ENCODE results near the gene DVL3.
"Not testable (repeated sequence)": the region's sequence is repeated elsewhere in the genome, so short reads cannot be mapped to it uniquely, and the experiment has no call there.

Gene DVL3

DNA sequence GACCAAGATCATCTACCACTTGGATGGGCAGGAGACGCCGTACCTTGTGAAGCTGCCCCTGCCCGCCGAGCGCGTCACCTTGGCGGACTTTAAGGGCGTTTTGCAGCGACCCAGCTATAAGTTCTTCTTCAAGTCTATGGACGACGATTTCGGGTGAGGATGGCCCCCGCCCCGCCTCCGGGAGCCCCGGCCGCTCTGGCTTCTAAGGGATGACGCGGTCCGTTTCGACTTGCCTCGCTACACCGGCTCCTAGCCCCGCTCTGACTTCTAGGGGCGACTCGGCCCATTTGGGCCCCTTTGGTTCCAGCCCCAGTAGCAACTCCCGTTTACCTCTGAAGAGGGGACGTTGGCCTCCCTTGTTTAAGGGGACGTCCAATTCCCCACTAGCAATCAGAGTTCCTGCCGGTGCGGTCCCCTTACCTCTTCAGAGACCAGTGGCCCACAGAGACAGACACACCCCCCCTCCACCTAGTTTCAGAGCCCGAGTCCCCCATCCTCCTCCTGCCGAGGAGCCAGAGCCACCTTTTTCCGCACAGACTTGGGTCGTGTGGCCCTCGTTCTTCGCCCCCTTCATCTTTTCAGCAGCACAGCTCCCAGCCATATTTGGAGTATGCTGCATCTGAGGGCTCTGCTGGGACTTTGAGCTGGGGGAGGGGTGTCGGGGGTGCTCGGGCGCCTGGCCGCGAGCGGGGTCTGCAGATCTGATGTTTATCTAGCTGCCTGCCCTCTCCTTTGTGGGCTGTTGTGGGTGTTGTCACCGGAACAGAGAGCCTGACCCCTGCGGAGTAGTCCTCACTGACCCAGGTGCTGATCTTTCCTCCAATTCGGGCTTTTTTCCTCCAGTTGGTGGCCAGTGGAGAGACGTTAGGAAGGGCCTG is 706 bp downstream of the DVL3 start:
- DNase-seq (ENCODE audit: low spot score), result no peak

GRCh38 chr3:184156522-184156955 is 1.4 kb downstream of the DVL3 start:
- peak; percentile 50 for DNase-seq (ENCODE audit: low spot score)

- DNase-seq (ENCODE audit: low spot score), result no peak
Observed at GRCh38 chr3:184157206-184157605, 2.0 kb downstream of the DVL3 start.

DNA sequence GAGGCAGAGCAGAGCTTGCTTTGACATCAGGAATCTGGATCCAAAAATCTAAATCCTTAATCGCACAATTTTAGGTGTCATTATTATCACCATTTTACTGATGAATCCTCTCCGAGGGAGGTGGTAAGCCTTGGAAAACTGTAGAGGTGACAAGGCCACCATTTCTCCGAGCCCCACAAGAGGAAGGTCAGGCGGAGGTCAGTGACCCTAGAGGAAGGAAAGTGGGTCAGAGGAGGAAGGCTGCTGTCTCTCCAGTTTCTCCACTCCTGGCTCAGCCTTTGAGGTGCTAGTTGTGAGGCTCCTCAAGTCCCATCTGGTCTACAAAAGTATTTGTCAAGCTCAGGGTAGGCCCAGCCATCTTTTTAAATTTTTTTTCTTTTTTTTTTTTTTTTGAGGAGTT is 3.2 kb downstream of the DVL3 start:
- DNase-seq (ENCODE audit: low spot score), result no peak

GRCh38 chr3:184160456-184160855 is 5.3 kb downstream of the DVL3 start:
- no peak for DNase-seq (ENCODE audit: low spot score)

- not testable (repeated sequence) for DNase-seq (ENCODE audit: low spot score)
Observed at GRCh38 chr3:184162571-184163070, 7.4 kb downstream of the DVL3 start.

GRCh38 chr3:184164648-184165330 is 9.6 kb downstream of the DVL3 start:
- no peak for DNase-seq (ENCODE audit: low spot score)

GRCh38 chr3:184165543-184165942 is 10.4 kb downstream of the DVL3 start:
- DNase-seq (ENCODE audit: low spot score), result no peak

GRCh38 chr3:184166671-184167070 is 11.5 kb downstream of the DVL3 start:
- no peak for DNase-seq (ENCODE audit: low spot score)

DNA sequence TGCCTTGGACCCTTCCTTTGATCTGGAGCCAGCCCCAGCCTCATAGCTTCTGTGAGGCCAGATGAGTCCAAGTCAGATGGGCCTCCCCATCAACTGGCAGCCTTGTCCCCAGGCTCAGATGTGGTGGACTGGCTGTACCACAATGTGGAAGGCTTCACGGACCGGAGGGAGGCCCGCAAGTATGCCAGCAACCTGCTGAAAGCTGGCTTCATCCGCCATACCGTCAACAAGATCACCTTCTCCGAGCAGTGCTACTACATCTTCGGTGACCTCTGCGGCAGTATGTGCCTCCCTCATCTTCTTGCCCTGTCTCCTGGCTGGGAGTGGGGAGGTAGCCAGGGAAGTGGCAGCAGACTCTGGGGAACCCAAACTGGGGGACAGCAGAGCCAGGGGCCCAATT is 12.6 kb downstream of the DVL3 start:
- no peak for DNase-seq (ENCODE audit: low spot score)

DNA sequence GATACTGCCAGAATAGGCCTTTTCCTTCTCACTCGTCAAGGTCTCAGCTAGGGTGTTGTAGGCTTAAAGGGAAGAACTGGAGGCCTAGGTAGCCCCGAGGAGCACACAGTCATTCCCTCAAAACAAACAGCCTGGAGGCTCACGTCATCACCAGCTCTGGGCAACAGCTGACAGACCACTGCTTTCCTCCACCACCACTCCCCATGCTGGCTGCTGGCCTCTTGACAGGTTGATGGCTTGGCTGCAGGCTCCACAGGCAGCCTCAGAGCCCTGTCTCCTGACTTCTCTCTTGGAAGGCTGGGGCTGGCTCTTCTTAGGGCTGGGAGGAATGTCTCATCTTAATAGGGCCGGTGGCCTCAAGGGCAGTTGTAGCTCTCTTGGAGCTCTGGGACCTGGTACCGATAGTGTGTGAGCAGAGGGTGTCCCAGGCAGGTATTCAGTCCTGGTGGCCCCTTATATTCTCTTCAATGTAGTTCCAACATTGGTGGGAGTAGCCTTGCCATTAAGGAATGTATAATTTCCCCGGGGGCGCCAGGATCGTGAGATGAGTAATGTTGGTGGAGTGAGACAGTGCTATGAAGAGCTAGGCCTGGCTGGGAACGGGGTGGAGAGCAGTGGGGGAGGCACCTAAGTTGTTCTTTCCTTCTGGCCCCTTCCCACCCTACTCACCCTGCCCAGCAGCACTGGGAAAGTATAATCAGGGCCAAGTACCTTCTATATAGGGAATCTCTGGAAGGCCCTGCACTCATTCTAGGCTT is 13.4 kb downstream of the DVL3 start:
- DNase-seq (ENCODE audit: low spot score), result no peak

- no peak for DNase-seq (ENCODE audit: low spot score)
Observed at GRCh38 chr3:184169896-184170875, 15.0 kb downstream of the DVL3 start.

- no peak for DNase-seq (ENCODE audit: low spot score)
Observed at GRCh38 chr3:184171562-184171961, 16.4 kb downstream of the DVL3 start.

DNA sequence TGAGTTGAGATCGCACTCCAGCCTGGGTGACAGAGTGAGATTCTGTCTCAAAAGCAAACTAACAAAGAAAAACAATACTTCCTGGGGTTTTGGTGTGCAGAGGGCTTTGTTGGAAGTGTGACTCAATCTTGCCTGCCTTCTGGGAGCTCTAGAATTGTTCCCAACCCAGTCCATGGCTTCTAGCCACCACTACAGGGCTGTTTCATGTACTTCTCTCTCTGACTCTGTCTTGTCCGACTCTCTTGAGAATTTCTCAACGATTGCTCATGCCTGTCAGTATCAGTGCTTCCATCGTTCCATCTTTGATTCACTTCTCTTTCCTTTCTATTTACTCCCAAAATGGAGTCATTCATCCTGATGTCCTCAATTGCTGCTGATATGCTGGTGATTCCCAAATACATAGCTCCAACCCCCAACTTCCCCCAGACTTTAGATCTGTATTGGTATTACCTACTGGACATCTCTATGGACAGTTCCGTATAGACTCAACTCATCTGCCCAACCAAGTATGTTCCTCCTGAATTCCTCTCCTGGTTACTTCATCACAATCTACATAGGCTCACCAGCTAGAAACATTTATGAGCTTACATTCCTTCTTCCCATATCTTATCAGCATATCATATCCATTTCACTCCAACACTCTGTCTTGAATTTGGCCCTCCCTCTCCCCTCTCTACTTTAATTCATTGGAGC is 17.6 kb downstream of the DVL3 start:
- DNase-seq (ENCODE audit: low spot score), result no peak

DNA sequence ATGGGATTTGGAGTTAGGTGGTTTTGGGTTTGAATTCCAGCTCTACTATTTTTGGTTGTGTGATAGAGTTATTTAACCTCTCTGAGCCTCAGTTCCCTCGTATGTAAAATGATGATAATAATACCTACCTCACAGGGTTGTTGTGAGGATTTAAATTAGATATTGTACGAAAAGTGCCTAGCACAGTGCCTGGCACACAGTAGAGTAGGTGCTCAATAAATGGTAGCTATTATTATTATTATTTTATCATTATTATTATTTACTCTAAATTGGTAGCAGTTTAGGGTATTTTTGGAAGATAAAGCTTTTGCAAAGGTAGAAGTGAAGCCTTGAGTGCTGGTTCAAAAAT is 18.2 kb downstream of the DVL3 start:
- DNase-seq (ENCODE audit: low spot score), result no peak

DNA sequence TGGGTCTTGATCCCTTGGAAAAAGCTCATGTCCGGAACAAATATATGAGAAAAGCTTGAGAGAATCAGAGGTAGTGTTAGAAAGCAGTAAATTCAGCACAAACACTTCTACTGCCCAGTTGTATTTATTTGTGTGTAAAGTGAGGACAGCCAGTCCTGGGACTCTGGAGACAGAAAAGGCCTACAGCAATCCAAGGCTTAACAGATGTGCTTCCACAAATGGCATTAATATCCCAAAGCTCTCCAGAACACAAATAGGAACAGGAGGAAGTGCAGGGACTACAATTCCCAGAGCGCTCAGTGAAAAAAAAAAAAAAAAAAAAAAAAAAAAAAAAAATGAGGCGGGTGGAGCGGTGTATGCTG is 19.1 kb downstream of the DVL3 start:
- DNase-seq (ENCODE audit: low spot score), result no peak

GRCh38 chr3:184174646-184175492 is 19.7 kb downstream of the DVL3 start, which contains the start of gene AP2M1:
AP2M1 (plus strand) TSS chr3:184174855; CDS start chr3:184176994, 2,139 bp downstream.
- DNase-seq (ENCODE audit: low spot score), result peak; percentile 99

GRCh38 chr3:184175506-184175905 is 20.3 kb downstream of the DVL3 start:
- no peak for DNase-seq (ENCODE audit: low spot score)

GRCh38 chr3:184175981-184176376 is 20.8 kb downstream of the DVL3 start:
- no peak for DNase-seq (ENCODE audit: low spot score)
